ENCODE data around the gene SP2.

SP2 gene

GRCh38 chr17:47889734-47890529 is 6.1 kb upstream of the SP2 start:
- DNase-seq (ENCODE audit: low read depth in 2 of 3, low spot score in 1 of 3) = peak; percentile 83 to 93 (median 88)

GRCh38 chr17:47891545-47892088 is 4.4 kb upstream of the SP2 start:
- DNase-seq (ENCODE audit: low read depth in 2 of 3, low spot score in 1 of 3) = no peak

DNA sequence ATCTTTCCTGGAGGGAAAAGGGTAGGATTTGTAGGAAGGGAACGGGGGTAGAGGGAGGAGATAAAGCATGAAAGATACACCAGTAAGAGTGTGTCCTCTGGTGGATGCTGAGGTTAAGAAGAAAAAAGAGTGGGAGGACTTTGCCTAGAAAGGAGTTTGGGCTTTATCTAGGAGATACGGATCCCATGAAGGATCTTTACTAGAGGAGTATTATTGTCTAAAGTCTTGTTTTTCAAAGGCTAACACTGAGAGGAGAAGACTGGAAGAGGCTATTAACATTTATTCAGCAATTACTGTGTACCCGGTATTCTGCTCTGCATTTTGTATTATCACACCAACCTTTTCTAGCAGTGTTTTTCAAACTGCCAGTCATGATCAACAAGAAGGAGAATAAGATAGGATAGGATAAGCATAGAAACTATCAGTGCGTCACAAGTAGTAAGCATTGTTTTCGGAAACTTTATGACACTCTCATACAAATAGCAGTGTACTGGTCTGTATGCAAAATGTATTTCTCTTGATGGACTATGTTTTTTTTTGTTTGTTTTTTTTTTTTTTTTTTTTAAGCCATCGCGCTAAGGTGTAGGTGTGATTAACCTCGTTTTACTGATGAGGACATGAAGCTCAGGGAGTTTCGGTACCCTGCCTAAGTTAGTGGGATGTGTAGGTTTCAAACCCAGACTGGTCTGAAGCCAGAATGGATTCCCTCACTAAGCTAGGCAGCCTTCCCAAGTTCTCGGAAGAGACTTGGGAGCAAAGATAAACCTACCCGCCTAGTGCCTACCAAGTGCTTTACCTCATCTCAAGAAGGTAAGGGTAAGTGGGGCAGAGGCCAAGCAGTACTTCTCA is 1.3 kb upstream of the SP2 start:
- DNase-seq (ENCODE audit: low read depth in 2 of 3, low spot score in 1 of 3) = no peak

DNA sequence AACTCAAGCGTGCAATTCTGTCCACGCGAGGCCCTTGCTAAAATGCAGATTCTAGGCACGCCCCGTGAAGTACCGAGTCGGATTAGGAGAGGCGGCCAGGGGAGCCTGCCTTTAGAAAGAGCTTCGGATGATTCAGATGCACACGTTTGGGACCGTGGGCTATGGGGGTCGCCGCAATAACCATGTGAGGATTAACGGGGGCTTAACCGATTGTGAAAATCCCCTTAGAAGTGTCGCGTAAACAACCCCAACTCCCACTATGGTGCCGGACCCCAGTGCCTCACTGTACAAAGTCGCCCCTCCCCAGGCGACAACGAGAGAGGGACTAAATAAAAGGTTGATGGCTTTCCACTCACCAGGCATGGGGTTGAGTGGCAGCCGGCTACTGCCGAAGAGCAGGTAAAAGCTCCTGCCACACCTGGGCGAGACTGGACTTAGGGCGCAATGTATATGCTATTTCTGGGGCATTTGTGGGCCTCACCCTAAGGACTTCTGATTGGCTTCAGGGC is 635 bp upstream of the SP2 start:
- peak in 2 of 3 donors; percentile 4 to 27 for DNase-seq (ENCODE audit: low read depth in 2 of 3, low spot score in 1 of 3)

- DNase-seq (ENCODE audit: low read depth in 2 of 3, low spot score in 1 of 3) = no peak
These were observed 845 bp downstream of the SP2 start for GRCh38 chr17:47896672-47897490.

- DNase-seq (ENCODE audit: low read depth in 2 of 3, low spot score in 1 of 3) = no peak
These were observed 1.5 kb downstream of the SP2 start for GRCh38 chr17:47897561-47897960.

- no peak for DNase-seq (ENCODE audit: low read depth in 2 of 3, low spot score in 1 of 3)
These were observed 2.2 kb downstream of the SP2 start for GRCh38 chr17:47898241-47898640.

DNA sequence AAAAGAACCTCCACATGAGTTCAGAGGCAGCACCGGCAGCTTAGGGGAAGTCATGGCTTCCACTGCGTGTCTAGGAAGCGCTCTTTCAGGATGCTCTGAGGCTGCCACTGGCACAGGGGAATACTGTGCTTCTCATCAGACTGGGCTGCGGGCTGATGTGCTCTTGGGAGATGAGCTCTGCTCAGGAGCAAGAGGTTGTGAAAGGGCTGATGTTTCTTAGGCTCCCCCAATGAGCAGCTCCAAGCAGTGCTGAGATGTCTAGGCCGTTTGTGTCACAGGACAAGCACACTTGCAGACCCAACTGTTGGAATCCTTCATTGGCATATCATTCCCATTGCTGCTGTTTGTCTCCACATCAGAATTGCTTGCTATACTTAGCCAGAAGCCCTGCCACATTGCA is 3.6 kb downstream of the SP2 start:
- no peak for DNase-seq (ENCODE audit: low read depth in 2 of 3, low spot score in 1 of 3)

DNA sequence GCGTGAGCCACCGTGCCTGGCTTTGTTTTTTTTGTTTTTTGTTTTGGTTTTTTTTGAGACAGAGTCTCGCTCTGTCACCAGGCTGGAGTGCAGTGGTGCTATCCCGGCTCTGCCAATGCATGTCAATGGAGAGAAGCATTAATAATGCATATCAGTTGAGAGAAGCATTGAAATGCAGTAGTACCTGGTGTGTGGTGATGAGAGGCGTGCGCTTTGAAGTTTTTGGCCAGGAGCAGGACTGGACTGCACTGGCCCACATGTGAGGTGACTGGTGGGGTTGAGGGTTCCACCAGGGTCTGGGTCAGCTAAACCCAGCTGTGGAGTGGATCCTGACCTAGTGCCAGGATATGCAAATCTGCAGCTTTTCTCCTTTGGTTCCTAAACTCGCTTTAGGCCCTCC is 5.4 kb downstream of the SP2 start:
- no peak for DNase-seq (ENCODE audit: low read depth in 2 of 3, low spot score in 1 of 3)

DNA sequence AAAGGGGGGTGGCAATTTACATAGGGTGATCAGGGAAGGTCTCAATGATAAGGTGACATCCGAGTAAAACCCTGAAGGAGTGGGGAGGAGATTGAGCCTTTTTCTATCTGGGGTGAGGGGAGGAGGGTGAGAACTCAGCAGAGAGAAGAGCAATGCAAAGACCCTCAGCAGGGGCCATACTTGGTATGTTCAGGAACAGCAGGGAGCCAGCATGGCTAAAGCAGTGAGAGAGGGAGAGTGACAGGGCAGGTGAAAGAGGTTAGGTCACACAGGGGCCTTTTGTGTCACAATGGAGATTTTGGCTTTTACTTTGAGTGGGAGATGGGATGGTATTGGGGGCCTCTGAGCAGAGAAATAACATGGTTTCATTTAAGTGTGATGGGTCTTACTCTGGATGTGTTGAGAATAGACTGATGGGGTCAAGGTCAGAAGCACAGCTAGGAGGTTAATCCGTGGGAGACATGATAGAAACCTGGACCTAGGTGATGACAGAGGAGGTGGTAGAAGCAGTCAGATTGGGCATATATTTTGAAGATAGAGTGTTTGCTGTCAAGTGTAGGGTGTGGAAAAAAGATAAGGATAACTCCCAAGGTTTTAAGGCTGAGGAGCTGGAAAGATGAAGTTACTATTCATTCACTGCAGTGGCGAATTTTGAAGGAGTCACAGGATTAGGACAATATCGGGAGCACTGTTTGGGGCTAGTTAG is 6.2 kb downstream of the SP2 start:
- no peak for DNase-seq (ENCODE audit: low read depth in 2 of 3, low spot score in 1 of 3)

DNA sequence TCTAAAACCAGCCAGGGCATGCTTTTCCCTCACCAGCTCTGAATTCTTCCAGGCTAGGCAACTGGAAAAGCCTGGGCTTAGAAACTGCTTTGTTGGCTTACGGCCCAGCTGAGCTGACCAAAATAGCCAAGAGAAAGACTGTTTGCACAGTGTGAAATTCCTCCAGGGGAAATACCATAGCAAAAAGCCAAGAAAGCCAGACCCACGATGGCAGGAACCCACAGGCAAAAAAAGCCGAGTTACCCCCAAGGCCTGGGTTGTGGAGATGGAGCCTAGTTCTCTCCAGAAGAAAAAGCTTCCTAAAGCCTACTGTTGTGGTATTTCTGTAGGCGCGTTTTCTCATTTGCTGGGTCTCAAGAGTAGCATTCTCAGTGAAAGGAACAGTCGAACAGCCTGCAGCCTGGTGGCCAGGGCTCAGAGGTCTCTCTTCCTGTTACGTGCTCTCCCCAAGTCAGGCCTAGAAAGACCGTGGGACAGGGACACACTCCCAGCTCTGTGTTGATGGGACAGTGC is 9.2 kb downstream of the SP2 start:
- no peak for DNase-seq (ENCODE audit: low read depth in 2 of 3, low spot score in 1 of 3)

DNA sequence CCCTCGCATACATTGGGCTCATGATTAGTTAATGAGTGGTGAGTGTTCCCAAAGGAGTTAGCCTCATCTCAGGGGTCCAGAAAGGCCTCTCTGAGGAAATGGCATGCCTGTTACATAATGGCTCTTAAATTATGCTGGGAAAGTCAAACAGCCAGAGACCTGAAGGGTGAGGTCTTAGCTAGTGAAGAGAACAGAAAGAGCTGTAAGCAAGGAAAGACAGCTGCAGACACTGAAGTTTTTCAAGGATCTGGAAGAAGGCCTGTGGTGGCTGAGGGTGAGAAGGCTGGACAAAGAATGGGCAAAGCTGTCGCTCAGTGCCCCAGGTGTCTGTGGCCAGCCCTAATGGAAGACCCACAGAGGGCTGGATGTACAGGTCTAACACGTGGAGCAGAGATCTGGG is 10.4 kb downstream of the SP2 start:
- DNase-seq (ENCODE audit: low read depth in 2 of 3, low spot score in 1 of 3) = no peak

- DNase-seq (ENCODE audit: low read depth in 2 of 3, low spot score in 1 of 3) = no peak
These were observed 12.0 kb downstream of the SP2 start for GRCh38 chr17:47907932-47908562.

DNA sequence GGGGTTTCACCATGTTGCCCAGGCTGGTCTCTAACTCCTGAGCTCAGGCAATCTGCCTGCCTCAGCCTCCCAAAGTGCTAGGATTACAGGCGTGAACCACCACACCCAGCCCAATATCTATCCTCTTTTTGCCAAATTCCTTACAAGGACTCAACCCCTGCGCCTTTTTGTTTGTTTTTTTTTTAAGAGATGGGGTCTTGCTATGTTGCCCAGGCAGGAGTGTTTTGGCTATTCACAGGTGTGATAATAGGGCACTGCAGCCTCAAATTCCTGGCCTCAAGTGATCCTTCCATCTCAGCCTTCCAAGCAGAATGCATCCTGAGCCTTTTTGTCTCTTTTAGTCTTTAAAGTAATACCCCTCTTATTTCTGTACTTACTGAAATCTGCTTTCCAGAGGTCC is 17.0 kb downstream of the SP2 start:
- no peak for DNase-seq (ENCODE audit: low read depth in 2 of 3, low spot score in 1 of 3)

- DNase-seq (ENCODE audit: low read depth in 2 of 3, low spot score in 1 of 3) = no peak
These were observed 18.4 kb downstream of the SP2 start for GRCh38 chr17:47914306-47914948.

DNA sequence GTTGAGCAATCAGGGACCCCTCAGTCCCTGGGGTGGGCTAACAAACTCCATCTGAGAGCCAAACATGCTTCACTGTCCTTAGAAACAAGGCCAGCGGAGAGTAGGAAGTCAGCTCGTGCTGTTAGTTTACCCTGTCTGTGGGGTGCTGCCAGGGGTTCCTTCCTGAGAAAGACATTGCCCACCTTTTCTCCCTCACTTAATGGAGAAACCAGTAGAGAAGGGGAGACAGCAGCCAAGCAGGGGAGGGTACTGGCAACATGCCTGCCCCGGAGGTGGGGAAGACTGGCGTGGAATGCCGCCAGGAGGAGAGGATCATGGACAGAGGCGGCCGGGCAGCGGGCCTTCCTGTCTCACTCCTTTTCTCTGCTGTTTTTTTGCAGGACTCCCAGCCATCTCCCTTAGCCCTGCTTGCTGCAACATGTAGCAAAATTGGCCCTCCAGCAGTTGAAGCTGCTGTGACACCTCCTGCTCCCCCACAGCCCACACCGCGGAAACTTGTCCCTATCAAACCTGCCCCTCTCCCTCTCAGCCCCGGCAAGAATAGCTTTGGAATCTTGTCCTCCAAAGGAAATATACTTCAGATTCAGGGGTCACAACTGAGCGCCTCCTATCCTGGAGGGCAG is 19.9 kb downstream of the SP2 start:
- no peak for DNase-seq (ENCODE audit: low read depth in 2 of 3, low spot score in 1 of 3)

GRCh38 chr17:47916489-47917208 is 20.6 kb downstream of the SP2 start:
- DNase-seq (ENCODE audit: low read depth in 2 of 3, low spot score in 1 of 3) = no peak

DNA sequence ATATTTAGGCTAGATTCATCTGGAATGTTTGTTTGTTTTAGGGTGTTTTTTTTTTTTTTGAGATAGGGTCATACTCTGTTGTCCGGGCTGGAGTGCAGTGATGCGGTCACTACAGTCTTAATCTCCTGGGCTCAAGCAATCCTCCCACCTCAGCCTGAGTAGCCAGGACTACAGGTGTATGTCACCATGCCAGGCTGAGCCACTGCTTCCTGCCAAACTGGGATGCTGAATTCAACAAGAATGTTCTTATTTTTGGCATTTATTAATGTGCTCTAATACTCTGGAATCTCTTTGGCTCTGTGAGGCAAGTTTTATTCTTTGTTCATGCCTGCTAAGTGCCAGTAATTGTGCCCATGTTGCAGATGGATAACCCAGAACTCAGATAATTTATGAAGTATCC is 21.5 kb downstream of the SP2 start:
- DNase-seq (ENCODE audit: low read depth in 2 of 3, low spot score in 1 of 3) = no peak

All from stimulated activated CD4-positive, alpha-beta T cell treated with anti-CD3 and anti-CD28 coated beads, Interleukin-12 subunit alpha, Interleukin-12 subunit beta, amount 100 ng/mL, for 48 hours (primary cell).